ENCODE measurements around the gene TOMM40. TPM values are rescaled to one million over a fixed set of nuclear protein-coding genes. Genes with fewer than 3 reads are reported as not detected.
A peak's percentile ranks its signal among the peaks of the same experiment; 100 is the strongest.

TOMM40 gene
- total and polyA plus RNA-seq, 2 of the 13 experiments (the other 11 are each of a cell fraction or from before 2014, with no cell fraction given) = 72.0 to 110 TPM

DNA sequence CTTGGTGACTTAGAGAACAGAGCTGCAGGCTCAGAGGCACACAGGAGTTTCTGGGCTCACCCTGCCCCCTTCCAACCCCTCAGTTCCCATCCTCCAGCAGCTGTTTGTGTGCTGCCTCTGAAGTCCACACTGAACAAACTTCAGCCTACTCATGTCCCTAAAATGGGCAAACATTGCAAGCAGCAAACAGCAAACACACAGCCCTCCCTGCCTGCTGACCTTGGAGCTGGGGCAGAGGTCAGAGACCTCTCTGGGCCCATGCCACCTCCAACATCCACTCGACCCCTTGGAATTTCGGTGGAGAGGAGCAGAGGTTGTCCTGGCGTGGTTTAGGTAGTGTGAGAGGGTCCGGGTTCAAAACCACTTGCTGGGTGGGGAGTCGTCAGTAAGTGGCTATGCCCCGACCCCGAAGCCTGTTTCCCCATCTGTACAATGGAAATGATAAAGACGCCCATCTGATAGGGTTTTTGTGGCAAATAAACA is 33.2 kb downstream of the TOMM40 start (continued):
- TF ChIP-seq, protein P1, sequence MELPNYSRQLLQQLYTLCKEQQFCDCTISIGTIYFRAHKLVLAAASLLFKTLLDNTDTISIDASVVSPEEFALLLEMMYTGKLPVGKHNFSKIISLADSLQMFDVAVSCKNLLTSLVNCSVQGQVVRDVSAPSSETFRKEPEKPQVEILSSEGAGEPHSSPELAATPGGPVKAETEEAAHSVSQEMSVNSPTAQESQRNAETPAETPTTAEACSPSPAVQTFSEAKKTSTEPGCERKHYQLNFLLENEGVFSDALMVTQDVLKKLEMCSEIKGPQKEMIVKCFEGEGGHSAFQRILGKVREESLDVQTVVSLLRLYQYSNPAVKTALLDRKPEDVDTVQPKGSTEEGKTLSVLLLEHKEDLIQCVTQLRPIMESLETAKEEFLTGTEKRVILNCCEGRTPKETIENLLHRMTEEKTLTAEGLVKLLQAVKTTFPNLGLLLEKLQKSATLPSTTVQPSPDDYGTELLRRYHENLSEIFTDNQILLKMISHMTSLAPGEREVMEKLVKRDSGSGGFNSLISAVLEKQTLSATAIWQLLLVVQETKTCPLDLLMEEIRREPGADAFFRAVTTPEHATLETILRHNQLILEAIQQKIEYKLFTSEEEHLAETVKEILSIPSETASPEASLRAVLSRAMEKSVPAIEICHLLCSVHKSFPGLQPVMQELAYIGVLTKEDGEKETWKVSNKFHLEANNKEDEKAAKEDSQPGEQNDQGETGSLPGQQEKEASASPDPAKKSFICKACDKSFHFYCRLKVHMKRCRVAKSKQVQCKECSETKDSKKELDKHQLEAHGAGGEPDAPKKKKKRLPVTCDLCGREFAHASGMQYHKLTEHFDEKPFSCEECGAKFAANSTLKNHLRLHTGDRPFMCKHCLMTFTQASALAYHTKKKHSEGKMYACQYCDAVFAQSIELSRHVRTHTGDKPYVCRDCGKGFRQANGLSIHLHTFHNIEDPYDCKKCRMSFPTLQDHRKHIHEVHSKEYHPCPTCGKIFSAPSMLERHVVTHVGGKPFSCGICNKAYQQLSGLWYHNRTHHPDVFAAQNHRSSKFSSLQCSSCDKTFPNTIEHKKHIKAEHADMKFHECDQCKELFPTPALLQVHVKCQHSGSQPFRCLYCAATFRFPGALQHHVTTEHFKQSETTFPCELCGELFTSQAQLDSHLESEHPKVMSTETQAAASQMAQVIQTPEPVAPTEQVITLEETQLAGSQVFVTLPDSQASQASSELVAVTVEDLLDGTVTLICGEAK (IDR thresholded peaks at IDR 0.05) = no peak
- TF ChIP-seq, protein P1 (CRISPR knock-in tag; IDR thresholded peaks at IDR 0.05) = no peak
- no peak for TF ChIP-seq STAT5B (CRISPR knock-in tag; IDR thresholded peaks at IDR 0.05)
- TF ChIP-seq POLR2AphosphoS2 (IDR thresholded peaks at IDR 0.05; ENCODE audit: low read depth, low read length) = no peak
- TF ChIP-seq, protein P2, sequence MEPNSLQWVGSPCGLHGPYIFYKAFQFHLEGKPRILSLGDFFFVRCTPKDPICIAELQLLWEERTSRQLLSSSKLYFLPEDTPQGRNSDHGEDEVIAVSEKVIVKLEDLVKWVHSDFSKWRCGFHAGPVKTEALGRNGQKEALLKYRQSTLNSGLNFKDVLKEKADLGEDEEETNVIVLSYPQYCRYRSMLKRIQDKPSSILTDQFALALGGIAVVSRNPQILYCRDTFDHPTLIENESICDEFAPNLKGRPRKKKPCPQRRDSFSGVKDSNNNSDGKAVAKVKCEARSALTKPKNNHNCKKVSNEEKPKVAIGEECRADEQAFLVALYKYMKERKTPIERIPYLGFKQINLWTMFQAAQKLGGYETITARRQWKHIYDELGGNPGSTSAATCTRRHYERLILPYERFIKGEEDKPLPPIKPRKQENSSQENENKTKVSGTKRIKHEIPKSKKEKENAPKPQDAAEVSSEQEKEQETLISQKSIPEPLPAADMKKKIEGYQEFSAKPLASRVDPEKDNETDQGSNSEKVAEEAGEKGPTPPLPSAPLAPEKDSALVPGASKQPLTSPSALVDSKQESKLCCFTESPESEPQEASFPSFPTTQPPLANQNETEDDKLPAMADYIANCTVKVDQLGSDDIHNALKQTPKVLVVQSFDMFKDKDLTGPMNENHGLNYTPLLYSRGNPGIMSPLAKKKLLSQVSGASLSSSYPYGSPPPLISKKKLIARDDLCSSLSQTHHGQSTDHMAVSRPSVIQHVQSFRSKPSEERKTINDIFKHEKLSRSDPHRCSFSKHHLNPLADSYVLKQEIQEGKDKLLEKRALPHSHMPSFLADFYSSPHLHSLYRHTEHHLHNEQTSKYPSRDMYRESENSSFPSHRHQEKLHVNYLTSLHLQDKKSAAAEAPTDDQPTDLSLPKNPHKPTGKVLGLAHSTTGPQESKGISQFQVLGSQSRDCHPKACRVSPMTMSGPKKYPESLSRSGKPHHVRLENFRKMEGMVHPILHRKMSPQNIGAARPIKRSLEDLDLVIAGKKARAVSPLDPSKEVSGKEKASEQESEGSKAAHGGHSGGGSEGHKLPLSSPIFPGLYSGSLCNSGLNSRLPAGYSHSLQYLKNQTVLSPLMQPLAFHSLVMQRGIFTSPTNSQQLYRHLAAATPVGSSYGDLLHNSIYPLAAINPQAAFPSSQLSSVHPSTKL (CRISPR knock-in tag; IDR thresholded peaks at IDR 0.05) = peak; percentile 99
- peak; percentile 67 for TF ChIP-seq ZNF768 (CRISPR knock-in tag; IDR thresholded peaks at IDR 0.05)
- no peak for TF ChIP-seq ZNF225 (CRISPR knock-in tag; IDR thresholded peaks at IDR 0.05)
- TF ChIP-seq SSRP1 (CRISPR knock-in tag; IDR thresholded peaks at IDR 0.05) = peak; percentile 79; the same call in 1 of the 2 replicates
- TF ChIP-seq ZNF850 (CRISPR knock-in tag; conservative IDR thresholded peaks at IDR 0.05) = no peak
- TF ChIP-seq REL (CRISPR knock-in tag; conservative IDR thresholded peaks at IDR 0.05) = no peak
- TF ChIP-seq, protein P3, sequence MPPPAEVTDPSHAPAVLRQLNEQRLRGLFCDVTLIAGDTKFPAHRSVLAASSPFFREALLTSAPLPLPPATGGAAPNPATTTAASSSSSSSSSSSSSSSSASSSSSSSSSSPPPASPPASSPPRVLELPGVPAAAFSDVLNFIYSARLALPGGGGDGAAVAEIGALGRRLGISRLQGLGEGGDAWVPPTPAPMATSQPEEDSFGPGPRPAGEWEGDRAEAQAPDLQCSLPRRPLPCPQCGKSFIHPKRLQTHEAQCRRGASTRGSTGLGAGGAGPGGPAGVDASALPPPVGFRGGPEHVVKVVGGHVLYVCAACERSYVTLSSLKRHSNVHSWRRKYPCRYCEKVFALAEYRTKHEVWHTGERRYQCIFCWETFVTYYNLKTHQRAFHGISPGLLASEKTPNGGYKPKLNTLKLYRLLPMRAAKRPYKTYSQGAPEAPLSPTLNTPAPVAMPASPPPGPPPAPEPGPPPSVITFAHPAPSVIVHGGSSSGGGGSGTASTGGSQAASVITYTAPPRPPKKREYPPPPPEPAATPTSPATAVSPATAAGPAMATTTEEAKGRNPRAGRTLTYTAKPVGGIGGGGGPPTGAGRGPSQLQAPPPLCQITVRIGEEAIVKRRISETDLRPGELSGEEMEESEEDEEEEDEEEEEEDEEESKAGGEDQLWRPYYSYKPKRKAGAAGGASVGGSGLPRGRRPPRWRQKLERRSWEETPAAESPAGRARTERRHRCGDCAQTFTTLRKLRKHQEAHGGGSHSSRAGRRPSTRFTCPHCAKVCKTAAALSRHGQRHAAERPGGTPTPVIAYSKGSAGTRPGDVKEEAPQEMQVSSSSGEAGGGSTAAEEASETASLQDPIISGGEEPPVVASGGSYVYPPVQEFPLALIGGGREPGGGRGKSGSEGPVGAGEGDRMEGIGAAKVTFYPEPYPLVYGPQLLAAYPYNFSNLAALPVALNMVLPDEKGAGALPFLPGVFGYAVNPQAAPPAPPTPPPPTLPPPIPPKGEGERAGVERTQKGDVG (CRISPR knock-in tag; IDR thresholded peaks at IDR 0.05; ENCODE audit: borderline replicate concordance) = peak; percentile 99

Data from HepG2 (cell line).